ENCODE measurements around the gene PPWD1.

- TF ChIP-seq CTCF (IDR thresholded peaks at IDR 0.05) (no peak), ZFX (IDR thresholded peaks at IDR 0.05; ENCODE audit: borderline replicate concordance) (no peak)
Observed at GRCh38 chr5:65577141-65577540, 14.0 kb downstream of the PPWD1 start.

Data from 22Rv1 (cell line).